ENCODE measurements around the gene PRM2. TPM values are rescaled to one million over a fixed set of nuclear protein-coding genes. Genes with fewer than 3 reads are reported as not detected.

PRM2 gene
- total RNA-seq, 1 experiment from 2014 or later = not detected

DNA sequence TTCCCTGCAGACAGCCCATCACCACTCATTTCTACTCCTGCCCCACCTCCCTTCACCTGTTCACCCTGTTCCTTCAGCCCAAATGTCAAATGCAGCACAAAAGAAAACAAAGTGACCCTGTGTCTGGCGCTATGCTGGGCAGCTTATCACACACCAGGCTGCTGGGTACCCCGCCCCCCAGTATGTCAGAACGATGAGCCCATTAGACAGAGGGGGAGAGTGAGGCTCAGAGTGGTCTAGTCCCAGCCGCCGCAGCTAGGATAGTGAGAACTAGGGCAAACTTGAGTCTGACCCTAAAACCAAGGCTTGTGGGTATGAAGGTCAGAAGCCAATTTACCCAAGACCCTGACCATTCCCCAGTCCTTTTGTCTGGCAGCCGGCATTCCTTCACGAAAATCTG lies 11.2 kb downstream of the PRM2 start:
- no peak overlapping the region for H4K8ac ChIP-seq (replicated peaks; ENCODE audit: insufficient read length, low read depth, low read length)

More for the DNA sequence above, 11.2 kb downstream of the PRM2 start:
- Histone ChIP-seq H3K4me2 (ENCODE audit: insufficient read depth, insufficient read length, low read length) (no peak overlapping the region), H3K18ac (ENCODE audit: insufficient read length, low read depth, low read length) (no peak overlapping the region), H4K20me1 (ENCODE audit: control insufficient read depth, insufficient read depth, insufficient read length) (no peaks in the 10 kb centered on the region), H2BK5ac (ENCODE audit: insufficient read length, low read length) (no peak overlapping the region), H3K79me1 (ENCODE audit: insufficient read depth, low read depth, low read length, poor library complexity, severe bottlenecking) (no peaks in the 10 kb centered on the region), H3K9me3 (ENCODE audit: control insufficient read depth, low read depth, low read length) (no peaks in the 10 kb centered on the region), H3K79me2 (ENCODE audit: insufficient read depth, low read length) (no peaks in the 10 kb centered on the region), H4K5ac (ENCODE audit: insufficient read length, low read depth, low read length) (no peak overlapping the region), H3K4ac (ENCODE audit: low read depth, low read length) (no peak overlapping the region), H2AFZ (ENCODE audit: low read length) (no peak overlapping the region), H3K23ac (ENCODE audit: insufficient read length, low read depth, low read length) (no peak overlapping the region), H2AK5ac (ENCODE audit: insufficient read length, low read length) (no peak overlapping the region), H2BK120ac (ENCODE audit: low read depth, low read length, poor library complexity, severe bottlenecking) (no peak overlapping the region), H2BK15ac (ENCODE audit: low read depth, low read length) (no peak overlapping the region), H2BK12ac (ENCODE audit: insufficient read length, low read depth, low read length) (no peak overlapping the region), H3T11ph (ENCODE audit: low read length) (no peak overlapping the region), H3K27ac (ENCODE audit: insufficient read length, low read depth, low read length) (no peak overlapping the region), H3K27me3 (ENCODE audit: insufficient read depth, low read length) (no peaks in the 10 kb centered on the region), H3K56ac (ENCODE audit: insufficient read length, low read depth, low read length) (no peak overlapping the region), H3K4me1 (ENCODE audit: insufficient read depth, low read length) (peaks cover 2% of the 10 kb centered on the region; the same call in 1 of the 2 replicates), H2BK20ac (ENCODE audit: low read depth, low read length, poor library complexity, severe bottlenecking) (no peak overlapping the region), H4K91ac (ENCODE audit: insufficient read length, low read depth, low read length) (no peak overlapping the region), H3K9ac (ENCODE audit: extremely low read depth, insufficient read length, low read length) (no peak overlapping the region), H3K23me2 (ENCODE audit: insufficient read length, low read depth, low read length, poor library complexity, severe bottlenecking) (no peaks in the 10 kb centered on the region), H3K14ac (ENCODE audit: insufficient read depth, low read length) (no peak overlapping the region)
- H3K27me3 Mint-ChIP-seq (ENCODE audit: low read depth) = peaks cover 2% of the 10 kb centered on the region
- no peak overlapping the region for H3K27ac Mint-ChIP-seq
- no peak overlapping the region for H3K4me3 Mint-ChIP-seq
- H3K9me3 Mint-ChIP-seq = no peaks in the 10 kb centered on the region
- H3K36me3 Mint-ChIP-seq (ENCODE audit: insufficient read depth in 1 of 3, low read depth in 3 of 3) = no peaks in the 10 kb centered on the region
- no peak for DNase-seq
- TF ChIP-seq, protein P1, sequence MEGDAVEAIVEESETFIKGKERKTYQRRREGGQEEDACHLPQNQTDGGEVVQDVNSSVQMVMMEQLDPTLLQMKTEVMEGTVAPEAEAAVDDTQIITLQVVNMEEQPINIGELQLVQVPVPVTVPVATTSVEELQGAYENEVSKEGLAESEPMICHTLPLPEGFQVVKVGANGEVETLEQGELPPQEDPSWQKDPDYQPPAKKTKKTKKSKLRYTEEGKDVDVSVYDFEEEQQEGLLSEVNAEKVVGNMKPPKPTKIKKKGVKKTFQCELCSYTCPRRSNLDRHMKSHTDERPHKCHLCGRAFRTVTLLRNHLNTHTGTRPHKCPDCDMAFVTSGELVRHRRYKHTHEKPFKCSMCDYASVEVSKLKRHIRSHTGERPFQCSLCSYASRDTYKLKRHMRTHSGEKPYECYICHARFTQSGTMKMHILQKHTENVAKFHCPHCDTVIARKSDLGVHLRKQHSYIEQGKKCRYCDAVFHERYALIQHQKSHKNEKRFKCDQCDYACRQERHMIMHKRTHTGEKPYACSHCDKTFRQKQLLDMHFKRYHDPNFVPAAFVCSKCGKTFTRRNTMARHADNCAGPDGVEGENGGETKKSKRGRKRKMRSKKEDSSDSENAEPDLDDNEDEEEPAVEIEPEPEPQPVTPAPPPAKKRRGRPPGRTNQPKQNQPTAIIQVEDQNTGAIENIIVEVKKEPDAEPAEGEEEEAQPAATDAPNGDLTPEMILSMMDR (conservative IDR thresholded peaks at IDR 0.05) = no peak
- no CpG with 5 or more reads among the region's 7 CpGs for WGBS (ENCODE audit: extremely low coverage, insufficient read length, low lambda C conversion rate)
- H3K4me1 Mint-ChIP-seq = peaks cover 6 to 9% of the 10 kb centered on the region in 2 experiments

Data from H9 (cell line).